GM18909 (cell line): ENCODE data around the gene GRHL3.

ENCODE experiments used
- ATAC-seq: cut with Tn5 transposase; IDR thresholded peaks from one replicate; pipeline ENCODE4 v1.9.1; 2021; ENCODE audit warnings: mild to moderate bottlenecking; ENCODE audit not compliant: unreplicated experiment, poor library complexity

The GRHL3 gene

DNA sequence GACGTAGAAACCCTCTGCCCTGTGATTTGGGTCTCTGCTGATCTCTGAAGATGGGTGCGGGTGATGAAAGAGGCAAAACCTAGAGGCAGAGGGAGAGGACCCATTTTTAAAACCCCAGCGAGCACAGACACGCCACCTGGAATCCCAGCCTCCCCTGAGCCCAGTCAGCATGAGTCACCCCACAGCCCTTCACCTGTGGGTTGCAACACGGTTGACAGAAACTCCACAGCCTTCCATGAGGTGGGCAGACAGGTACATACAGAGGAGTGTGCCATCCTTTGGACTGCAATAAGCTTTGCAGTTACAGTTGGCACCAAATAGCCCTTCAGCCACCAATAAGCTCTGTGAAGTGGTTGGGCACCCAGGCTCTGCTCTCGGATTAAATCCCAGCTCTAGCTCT lies 2.1 kb upstream of the GRHL3 start:
- ATAC-seq, result no peak

DNA sequence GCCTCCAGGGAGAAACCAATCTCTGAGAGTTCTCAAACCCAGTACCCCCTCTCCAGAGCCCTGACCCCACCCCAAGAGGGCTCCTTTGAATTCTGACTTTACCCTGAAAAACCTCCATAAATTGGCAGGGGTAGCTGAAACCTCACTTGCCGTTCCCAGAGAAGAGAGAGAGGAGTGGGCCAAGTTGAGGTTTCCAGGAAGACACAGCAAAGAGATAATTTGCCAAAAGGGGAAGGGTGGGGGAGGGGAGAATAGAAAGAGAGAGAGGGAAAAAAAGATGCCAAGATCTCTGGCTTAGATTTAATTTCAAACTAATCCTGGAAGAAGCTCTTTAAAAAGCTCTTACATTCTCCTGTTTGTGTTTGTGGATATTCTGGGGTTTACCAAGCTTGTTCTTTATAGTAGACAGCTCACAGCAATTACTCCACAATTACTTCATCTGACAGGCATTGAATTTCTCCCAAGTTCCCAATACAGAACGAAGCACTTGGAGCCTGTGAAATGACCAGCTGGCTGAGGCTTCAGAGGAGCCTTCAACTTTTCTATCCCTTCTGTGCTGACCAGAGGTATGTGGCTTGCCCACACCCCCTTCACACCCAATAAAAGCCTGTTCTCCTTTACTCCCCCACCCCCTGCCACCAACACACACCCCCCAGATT lies 1.1 kb upstream of the GRHL3 start:
- no peak for ATAC-seq

DNA sequence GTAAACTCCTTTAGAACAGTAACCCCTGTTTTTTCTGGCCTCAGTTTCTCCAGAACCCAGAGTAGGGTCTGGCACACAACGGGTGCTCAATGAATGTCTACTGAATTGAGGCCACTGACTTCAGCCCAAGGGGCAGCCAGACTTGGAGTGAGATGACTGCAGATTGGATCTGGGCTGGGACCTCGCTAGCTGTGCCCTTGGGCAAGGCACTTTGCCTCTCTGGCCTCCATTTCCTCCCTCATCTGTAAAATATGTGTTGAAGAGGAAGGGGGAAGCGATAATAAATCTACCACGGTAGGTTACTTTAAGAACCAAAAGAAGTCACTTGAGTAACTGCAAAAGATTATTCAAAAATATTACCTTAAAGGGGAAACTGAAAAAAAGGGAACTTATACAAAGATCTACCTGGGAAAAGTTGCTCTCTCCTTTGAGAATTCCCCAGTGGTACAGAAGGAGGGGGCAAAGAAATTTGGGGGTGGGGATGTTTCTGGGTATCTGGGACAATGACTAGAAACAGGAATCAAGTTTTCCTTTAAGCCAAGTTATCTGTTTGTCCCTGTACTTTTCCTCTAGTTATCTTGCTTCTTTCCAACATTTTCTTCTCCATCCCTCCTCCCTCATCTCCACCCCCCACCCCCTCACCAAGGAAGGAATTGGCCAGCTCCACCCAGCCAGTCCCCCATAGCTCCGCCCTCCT lies 394 bp upstream of the GRHL3 start:
- no peak for ATAC-seq

DNA sequence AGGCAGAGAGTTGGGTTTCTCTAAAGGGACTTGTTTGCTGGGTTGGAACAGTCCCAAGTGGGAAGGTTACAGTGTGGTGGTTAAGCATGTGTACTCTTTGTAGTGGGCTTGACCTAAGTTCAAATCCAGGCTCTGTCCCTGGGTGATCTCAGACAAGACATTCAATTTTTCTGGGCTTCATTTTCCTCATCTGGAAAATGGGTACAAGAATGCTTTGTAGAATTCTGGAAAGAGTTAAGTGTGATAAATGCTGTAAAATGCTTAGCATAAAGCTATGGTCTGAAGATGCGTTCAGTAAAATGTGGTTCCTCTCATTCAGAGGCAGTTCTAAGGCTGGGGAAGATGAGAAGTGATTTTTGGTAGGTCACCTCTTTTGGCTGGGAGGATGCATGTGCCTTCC lies 805 bp downstream of the GRHL3 start:
- ATAC-seq, result no peak

DNA sequence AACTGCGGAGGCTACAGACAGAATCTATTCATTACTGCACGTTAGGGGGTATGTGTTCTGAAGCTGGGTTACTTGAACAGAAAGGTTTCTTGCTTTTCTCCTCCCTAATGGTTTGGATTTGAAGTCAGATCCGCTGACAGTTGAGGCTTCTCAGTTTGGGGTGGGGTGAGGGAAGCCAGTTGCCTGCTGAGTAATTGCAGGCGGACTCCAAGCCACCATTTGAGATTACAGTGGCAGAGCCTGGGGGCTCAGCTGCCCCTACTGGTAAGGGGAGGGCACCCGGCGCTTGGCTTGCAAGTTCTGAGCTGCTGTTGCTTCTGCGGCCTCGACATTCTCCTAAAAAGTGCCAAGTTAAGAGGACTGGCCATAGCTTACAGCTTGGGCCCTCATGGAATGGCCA lies 2.0 kb downstream of the GRHL3 start:
- ATAC-seq, result no peak

DNA sequence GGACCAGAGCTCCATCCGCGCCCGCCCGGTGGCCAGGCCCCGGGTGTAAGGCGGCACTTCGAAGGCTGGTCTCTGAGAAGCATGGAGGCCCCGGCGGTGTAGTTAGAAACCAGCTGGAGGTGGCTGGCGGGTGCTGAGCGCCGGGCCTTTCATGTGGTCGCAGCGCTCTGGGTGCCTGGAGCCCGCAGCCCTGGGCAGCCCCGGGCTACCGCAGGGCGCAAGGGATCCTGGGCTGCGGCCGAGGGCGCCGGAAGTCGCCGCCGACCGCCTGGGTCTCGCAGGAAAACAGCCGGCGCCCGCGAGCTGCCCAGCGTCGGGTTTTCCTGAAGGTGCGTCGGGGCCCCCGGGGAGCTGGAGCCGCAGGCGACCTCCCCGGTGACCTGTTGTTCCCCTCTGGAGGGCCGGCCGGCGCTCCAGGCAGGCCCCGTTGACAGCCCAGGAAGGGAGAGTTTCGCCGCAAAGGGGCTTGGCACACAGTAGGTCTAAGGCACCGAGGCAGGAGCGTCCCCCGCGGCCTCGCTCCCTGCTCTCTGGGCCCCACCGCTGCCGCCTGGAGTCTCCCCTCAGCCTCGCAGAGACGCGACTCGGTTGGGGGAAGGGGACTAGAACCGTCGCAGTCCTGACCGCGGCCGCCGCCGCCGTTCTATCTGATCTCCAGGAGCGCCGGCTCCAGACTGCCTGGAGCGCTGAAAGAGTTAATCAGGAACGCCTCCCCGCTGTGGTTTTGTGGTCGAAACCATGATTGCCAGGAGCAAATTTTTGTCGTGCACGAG lies 2.7 kb downstream of the GRHL3 start:
- peak; percentile 60 for ATAC-seq

DNA sequence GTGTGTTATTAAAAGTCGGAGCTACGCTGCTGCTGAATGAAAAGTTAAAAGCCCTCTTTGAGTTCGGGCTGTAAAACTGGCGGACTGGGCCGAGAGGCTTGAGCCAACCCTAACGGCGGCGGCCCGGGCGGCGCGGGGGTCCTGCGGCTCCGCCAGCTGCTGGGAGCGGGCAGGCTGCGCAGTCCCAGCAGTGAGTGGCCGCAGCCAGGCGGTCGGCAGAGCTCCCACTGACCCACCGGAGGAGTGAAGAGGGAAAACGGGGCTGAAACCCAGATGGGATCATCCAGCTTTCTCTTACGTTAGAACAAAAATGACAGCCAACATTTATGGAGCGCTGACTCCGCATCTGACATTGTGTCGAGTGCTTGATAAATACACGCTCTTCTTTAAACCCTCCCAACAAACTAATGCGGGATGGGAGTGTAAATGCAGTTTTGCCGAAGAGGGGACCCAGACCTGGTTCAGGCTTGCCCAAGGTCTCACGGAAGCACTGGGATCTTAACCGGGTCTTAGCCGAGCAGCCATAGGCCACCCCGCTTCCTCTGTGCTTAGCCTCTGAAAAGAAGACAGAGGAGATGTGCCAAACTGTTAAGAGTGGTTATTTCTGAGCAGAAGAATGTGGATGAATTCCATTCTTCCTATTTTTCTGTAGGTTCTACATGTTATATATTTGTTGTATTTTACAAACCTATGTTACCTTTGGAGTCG lies 3.5 kb downstream of the GRHL3 start:
- peak; percentile 19 for ATAC-seq

DNA sequence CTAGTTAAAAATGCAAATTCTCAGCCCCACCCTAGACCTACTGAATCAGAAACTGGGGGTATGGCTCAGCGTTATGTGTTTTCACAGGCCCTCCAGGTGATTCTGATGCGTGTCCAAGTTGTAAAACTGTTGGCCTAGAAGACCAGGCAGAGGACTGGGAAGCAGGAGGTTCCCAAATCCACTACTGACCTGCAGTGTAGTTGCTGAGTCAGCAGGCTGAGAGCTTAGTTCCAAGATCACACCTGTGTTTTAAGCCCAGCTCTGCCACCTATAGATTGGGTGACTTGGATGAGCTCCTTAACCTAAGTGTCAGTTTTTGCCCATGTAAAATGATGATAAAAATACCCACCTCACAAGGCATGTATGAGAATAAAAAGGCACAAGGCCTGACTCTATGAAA lies 4.1 kb downstream of the GRHL3 start:
- no peak for ATAC-seq

DNA sequence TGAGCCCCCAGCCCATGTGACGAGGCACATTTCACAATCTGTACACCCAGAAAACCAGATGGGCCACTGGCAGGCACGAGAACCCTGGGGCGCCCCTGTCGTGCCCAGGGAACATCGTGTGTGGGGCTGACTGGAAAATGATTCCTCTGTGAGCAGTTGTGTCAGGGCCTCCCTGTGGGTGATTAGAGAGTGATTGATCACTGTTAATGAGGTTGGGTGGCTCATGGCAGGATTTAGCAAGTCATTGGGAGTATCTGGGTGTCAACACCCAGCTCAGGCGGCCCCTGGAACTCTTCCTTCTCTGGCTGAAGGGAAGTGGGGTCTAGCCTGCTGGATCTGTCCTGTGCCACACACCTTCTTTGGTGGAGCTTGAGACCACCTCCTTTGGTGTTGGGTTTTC lies 5.7 kb downstream of the GRHL3 start:
- ATAC-seq, result no peak

DNA sequence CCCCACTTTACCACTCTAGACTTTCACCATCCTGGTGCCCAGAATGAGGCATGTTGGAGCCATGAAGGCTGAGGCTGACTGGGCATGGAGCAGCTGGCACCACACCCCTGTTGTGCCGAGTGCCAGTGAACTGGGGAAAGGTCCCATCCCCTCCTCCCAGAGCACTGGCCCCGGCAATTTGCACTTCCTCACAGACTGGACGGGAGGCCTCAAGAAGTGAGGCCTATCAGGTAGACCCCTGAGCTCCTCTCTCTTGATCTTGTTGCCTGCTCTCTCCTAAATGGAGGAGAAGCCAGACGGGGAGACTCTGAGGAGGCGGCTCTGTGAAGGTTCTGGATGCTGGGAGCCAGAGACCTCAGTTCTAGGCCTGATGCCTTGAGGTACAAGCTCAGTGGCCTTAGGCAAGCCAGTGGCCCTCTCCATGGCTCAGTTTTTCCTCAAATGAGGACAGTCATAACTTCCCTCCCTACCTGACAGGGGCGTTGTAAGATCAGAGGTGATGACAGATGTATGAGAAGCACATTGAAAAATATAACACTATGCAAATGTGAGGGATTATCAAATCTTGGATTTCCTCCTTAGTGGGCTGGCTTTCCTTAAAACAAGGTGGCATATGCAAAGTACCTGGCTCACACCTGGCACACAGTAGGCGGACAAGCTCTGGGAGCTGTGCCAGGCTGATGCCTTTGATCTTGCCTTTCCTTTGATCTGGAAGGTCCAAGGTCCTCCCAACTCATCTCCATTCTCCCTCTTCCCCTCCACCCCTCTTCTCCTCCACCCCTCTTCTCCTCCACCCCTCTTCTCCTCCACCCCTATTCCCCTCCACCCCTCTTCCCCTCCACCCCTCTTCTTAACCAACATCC lies 6.7 kb downstream of the GRHL3 start:
- no peak for ATAC-seq

DNA sequence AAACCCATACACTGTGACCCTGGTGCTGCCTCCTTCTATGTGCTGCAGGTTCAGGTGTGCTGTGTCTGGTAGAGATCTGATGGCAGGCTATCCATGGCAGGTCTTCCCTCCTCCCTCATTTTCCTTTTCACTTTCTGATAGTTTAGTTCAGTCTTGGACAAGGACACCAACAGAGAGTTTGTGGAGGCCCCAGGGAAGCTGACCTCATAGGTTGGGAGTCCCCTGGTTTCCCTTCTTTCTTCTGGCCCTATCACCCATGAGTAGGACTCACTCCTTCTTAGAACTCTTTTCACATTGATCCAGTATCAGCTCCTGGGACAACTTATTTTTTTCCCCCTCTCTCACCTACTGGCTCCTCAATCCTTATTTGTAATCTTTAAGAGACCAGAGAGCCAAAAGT lies 8.3 kb downstream of the GRHL3 start:
- ATAC-seq, result no peak

DNA sequence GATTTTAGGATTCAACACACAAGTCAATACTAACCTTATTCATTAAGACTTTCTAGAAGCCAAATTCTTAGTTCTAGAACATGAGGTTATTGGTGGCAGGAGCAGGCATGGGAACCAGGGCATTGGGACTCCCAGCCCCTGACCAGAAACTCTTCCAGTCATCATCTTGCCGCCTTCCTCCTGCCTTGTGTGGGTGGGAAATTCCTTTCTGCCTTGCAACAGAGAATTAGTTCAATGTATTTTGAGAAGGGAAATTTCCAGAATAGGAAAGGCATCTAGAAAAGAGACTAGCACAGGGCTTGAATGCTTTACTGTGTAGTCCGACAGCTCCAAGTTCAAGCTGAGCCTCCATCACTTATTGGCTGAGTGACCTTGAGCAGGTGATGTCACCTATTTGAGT lies 8.7 kb downstream of the GRHL3 start:
- ATAC-seq, result no peak

DNA sequence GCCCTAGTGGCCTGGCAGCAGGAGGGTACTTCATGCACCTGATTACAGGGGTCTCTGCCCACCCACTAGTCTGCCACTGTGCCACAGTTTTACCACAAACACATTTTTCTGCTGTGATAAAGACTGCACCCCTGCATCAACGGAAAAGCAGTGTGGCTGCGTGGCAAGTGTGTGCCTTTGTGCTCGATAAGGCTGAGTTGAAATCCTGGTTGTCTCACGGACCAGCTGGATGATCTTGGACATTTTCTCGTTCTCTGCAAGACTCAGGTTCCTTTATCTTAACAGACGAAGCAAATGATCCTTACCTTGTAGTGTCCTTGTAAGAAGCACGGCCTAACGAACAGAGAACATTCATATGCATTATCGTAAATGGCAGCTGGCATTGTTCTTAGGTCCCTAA lies 10.2 kb downstream of the GRHL3 start:
- ATAC-seq, result no peak

DNA sequence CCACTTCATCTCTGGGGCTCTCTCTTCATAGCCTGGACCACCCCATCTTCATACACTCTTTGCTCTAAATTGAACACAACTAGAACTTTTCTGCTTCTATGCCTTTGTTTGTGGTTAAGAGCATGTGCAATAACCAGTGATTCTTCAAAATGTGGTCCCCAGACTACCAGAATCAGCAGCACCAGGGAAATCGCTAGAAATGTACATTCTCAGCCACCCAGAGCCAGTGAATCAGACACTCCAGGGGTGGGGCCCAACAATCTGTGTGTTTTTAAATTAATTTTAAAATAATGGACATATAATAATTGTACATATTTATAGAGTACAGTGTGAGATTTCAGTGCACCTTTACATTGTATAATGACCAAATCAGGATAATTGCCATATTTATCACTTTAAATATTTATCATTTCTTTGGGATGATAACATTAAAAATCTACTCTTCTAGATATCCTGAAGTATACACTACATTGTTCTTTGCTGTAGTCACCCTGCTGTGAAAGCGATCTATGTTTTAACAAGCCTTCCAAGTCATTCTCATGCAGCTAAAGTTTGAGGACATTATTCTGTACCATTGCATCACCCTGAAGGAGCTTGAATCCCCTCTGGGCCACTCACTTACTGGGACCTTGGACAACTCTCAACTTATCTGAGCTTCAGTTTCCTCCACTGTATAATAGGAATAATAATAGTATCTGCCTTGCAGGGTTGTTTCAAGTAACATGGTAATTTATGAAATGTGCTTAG lies 10.8 kb downstream of the GRHL3 start:
- ATAC-seq, result no peak

DNA sequence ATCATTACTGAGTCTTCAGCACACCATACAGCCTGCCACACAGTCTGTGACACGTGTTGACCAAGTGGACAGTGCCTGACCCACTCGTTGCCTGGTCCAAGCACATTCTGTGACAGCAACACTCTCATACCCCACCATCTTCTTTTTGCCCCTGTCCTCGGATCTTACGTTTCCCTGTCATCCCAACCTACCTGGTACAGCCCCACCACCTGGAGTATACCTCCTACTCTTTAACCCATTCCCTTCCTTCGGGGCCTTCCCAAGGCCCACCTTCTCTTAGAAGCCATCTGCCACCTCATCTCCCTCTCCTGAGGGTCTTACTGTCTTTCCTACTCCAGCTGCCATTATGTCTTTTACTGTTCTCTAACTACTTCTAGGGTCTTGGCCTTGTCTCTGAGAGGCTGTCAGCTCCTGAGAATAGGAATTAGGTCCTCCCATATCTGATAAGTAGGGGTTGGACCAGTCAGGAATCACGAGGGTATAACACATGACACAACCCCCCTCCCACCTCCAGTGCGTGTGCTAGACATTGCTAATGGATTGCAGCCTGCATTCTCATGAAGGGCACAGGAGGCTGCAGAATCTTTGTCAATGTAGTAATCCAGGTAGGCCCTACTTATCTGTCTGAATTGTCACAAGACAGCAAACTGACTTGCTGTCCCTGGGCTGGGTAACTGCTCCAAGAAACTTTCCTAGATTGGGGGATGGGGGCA lies 13.0 kb downstream of the GRHL3 start:
- no peak for ATAC-seq

DNA sequence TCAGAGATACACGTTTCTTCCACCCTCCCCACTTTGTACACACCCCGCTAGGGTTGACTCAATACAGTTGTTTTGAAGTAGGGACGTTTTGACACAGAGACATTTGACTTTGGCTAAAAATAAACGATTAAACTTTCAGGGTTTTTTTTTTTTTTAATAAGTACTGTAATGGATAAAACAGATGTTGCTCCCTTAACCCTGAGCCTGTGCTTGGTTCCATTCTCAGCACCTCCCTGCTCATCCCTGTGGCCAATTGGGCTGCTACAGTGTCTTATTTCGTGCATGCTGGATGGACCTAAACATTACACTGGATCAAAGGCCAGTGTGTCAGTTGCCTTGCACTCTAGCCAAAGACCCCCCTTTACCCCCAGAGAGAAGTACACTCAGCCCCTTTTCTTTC lies 16.9 kb downstream of the GRHL3 start:
- ATAC-seq, result no peak

DNA sequence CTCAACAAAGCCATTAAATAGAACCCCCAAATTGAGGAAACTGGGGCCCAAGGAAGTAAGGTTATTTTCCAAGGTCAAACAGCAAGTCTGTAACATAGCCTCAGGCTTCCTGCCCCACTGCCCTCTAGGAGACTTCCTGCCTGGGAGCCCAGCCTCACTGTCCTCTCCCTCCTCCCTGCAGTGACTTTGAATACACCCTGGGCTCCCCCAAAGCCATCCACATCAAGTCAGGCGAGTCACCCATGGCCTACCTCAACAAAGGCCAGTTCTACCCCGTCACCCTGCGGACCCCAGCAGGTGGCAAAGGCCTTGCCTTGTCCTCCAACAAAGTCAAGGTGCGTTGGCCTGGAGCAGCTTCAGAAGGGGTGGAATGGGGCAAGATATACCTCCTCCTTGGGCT lies 18.3 kb downstream of the GRHL3 start:
- no peak for ATAC-seq

DNA sequence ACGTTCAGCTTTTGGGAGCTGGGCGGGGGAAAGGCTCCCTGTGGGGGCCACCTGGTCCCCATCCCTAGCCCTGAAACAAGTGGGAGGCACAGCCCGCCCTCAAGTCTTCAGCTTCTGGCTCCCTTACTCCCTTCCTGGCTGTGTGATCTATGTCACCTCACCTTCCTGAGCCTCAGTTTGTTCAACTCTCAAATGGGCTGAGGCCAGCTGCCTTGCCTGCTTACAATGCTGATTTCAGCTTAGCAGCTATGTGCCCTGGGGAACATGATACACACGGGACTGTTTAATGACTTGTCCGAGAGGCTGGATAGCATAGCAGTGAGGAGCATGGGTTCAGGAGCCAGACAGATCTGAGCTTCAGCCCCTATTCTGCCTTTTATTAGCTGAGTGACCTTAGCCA lies 19.3 kb downstream of the GRHL3 start:
- no peak for ATAC-seq

DNA sequence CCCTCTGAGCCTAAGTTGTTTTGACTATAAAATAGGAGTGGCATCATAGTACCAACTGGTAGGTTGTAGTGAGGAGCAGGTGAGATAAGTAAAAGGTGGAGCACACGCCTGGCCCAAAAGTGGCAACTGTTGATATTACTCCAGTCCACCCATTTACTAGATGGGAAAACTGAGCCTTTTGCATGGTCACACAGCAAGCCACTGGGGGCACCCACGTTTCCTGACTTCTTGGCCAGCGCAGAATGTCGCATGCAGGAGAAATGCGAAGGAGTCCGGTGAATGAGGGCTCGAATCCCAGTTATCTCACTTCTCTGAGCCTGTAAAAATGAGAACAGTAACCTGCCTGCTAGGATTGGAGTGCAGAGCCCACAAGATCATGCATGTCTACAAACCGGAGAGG lies 20.8 kb downstream of the GRHL3 start:
- ATAC-seq, result no peak
